ENCODE data around the gene CLEC16A.

Gene CLEC16A

DNA sequence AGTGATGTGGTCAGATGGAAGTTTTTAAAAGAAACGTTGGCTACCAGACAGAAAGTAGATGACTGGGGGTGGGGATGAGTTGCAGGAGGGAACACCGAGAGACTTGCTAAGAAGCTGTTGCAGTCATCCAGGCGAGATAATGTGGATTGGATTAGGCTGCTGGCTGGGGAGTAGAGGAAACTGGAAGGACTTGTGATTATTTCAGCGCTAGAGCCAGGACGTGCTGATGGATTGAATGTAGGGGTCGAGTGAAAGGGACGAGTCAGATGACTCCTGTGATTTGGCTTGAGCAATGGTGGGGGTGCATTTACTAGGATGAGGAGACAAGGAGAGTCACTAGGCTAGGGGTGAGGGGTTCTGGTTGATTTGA, 88.5 kb downstream of the CLEC16A start:
- H3K36me3 Mint-ChIP-seq: peaks cover 96% of the 10 kb centered on the region
- no peak overlapping the region for H3K4me3 Mint-ChIP-seq
- peak overlapping the region; percentile 5 for H3K27ac Mint-ChIP-seq
- peaks cover 3% of the 10 kb centered on the region for H3K9me3 Mint-ChIP-seq
- ATAC-seq: no peak
- peaks cover 5% of the 10 kb centered on the region for H3K4me1 Mint-ChIP-seq
- H3K27me3 Mint-ChIP-seq: no peaks in the 10 kb centered on the region

DNA sequence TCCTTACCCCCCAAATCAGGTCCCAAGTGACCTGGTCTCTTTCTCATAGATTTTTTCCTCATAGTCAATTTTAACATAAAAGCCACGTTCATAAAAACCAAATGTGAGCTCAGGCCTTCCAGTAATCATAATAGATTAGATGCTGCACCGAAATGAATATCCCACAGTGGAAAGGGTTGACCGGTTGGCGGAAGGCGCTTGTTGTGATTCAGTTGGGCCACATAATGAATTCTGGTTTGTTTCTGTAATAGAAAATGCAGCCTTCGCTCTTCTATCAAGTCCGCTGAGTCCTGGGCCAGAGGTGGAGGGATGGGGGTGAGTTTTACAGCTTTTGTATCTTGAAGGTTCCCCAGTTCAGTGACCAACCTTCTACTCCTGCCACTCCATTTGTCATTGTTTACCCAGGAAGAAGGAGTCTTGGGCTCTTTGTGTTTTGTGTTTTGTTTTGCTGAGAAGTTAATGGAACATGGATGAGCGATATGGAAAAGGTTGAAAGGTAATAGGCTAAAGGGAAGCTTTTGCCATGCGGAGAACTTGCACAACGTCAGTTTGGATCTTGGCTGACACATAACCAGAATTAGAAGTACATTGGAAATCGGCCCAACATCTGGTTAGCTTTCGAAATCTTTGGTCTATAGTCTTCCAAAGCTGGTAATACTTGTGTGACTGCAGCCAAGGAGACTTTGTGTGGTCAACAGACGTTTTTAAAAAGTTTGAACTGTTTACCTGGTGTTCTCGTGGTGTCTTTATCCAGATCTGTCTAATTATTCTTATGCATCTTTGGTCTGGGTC, 89.5 kb downstream of the CLEC16A start:
- Mint-ChIP-seq H3K4me1 (peaks cover 5% of the 10 kb centered on the region), H3K27me3 (no peaks in the 10 kb centered on the region), H3K9me3 (peaks cover 1% of the 10 kb centered on the region), H3K27ac (peak overlapping the region; percentile 13), H3K36me3 (peaks cover 96% of the 10 kb centered on the region), H3K4me3 (no peak overlapping the region)
- ATAC-seq: no peak

DNA sequence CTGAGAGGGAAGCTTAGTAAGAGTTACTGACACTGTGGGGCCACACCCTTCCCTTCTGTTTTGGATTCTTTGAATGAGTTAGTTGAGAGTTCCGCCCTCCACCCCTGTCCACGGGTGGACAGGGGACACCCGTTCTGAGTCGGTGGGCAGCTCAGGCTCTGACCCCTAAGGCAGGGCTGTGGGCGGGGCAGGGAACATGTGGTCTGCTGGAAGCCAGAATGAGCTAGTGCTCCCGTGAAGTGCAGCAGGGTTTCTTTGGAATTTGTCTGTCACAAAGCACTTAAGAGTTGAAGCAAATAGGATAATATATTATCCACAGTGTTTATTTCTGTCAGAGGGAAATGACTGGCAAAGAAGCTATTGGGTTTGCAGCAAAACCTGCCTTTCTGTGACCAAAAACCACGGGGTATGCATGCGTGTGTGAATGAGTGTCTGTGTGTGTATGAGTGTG, 90.1 kb downstream of the CLEC16A start:
- no peaks in the 10 kb centered on the region for H3K27me3 Mint-ChIP-seq
- peaks cover 96% of the 10 kb centered on the region for H3K36me3 Mint-ChIP-seq
- peak overlapping the region; percentile 13 for H3K27ac Mint-ChIP-seq
- H3K9me3 Mint-ChIP-seq: no peaks in the 10 kb centered on the region
- H3K4me1 Mint-ChIP-seq: peaks cover under 1% of the 10 kb centered on the region
- H3K4me3 Mint-ChIP-seq: no peak overlapping the region
- ATAC-seq: no peak

GRCh38 chr16:11035096-11035495, 90.7 kb downstream of the CLEC16A start:
- Mint-ChIP-seq H3K36me3 (peaks cover 96% of the 10 kb centered on the region), H3K4me1 (no peaks in the 10 kb centered on the region), H3K27me3 (no peaks in the 10 kb centered on the region), H3K27ac (no peak overlapping the region), H3K9me3 (no peaks in the 10 kb centered on the region), H3K4me3 (no peak overlapping the region)
- no peak for ATAC-seq

DNA sequence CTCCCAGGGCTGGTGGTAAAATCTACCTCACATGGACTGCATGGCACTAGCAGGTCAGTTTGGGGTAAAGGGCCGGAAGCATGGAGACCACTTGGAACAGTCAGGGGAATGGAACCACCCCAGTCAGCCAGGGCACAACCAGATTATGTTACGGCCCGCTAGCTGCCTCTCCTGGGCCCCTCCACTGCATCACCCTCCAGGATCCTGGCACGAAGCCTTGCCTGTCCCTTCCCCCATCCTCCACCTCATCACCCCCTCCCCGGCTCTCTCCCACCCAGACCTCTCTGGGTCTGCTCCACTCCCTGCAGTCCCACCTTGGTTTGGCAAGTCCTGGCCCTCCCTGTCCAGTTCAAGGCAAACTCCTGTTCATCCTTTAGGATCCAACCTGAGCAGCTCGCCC, 91.7 kb downstream of the CLEC16A start:
- Mint-ChIP-seq H3K27me3 (no peaks in the 10 kb centered on the region), H3K9me3 (no peaks in the 10 kb centered on the region), H3K36me3 (peaks cover 94% of the 10 kb centered on the region), H3K4me1 (no peaks in the 10 kb centered on the region), H3K4me3 (no peak overlapping the region), H3K27ac (peak overlapping the region; percentile 5)
- no peak for ATAC-seq

- Mint-ChIP-seq H3K27me3 (no peaks in the 10 kb centered on the region), H3K27ac (no peak overlapping the region), H3K36me3 (peaks cover 93% of the 10 kb centered on the region), H3K9me3 (no peaks in the 10 kb centered on the region), H3K4me1 (no peaks in the 10 kb centered on the region), H3K4me3 (no peak overlapping the region)
- ATAC-seq: no peak
These were observed 92.6 kb downstream of the CLEC16A start for GRCh38 chr16:11036868-11037410.

- Mint-ChIP-seq H3K27me3 (no peaks in the 10 kb centered on the region), H3K9me3 (no peaks in the 10 kb centered on the region), H3K27ac (no peak overlapping the region), H3K4me1 (no peaks in the 10 kb centered on the region), H3K36me3 (peaks cover 88% of the 10 kb centered on the region), H3K4me3 (no peak overlapping the region)
- no peak for ATAC-seq
These were observed 93.9 kb downstream of the CLEC16A start for GRCh38 chr16:11038305-11038704.

DNA sequence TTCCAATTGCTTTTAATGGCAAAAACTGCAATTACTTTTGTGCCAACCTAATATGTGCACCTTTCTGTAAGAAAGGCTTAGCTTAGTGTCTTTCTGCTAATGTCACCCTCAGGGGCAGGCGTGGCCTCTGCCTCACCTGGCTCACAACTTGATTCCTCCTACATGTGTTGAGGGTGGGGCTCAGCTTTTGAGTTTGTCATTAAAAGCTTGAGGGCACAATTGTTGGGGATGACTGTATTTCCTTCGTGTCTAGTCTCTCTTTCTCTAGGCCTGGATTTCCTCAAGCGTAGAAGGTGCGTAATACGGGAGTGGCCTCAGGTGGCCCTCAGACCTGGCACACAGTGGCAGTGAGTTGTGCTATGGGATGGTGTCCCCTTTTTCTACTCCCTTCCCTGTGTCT, 94.4 kb downstream of the CLEC16A start:
- Mint-ChIP-seq H3K36me3 (peaks cover 88% of the 10 kb centered on the region), H3K27me3 (no peaks in the 10 kb centered on the region), H3K9me3 (no peaks in the 10 kb centered on the region), H3K4me1 (no peaks in the 10 kb centered on the region), H3K27ac (no peak overlapping the region), H3K4me3 (no peak overlapping the region)
- no peak for ATAC-seq

GRCh38 chr16:11039726-11040125, 95.4 kb downstream of the CLEC16A start:
- Mint-ChIP-seq H3K27ac (no peak overlapping the region), H3K27me3 (no peaks in the 10 kb centered on the region), H3K36me3 (peaks cover 82% of the 10 kb centered on the region), H3K4me3 (no peak overlapping the region), H3K9me3 (no peaks in the 10 kb centered on the region), H3K4me1 (no peaks in the 10 kb centered on the region)
- ATAC-seq: no peak

GRCh38 chr16:11042191-11042590, 97.8 kb downstream of the CLEC16A start:
- no peaks in the 10 kb centered on the region for H3K27me3 Mint-ChIP-seq
- peaks cover 68% of the 10 kb centered on the region for H3K36me3 Mint-ChIP-seq
- no peaks in the 10 kb centered on the region for H3K9me3 Mint-ChIP-seq
- H3K4me3 Mint-ChIP-seq: no peak overlapping the region
- no peak overlapping the region for H3K27ac Mint-ChIP-seq
- H3K4me1 Mint-ChIP-seq: no peaks in the 10 kb centered on the region
- no peak for ATAC-seq

DNA sequence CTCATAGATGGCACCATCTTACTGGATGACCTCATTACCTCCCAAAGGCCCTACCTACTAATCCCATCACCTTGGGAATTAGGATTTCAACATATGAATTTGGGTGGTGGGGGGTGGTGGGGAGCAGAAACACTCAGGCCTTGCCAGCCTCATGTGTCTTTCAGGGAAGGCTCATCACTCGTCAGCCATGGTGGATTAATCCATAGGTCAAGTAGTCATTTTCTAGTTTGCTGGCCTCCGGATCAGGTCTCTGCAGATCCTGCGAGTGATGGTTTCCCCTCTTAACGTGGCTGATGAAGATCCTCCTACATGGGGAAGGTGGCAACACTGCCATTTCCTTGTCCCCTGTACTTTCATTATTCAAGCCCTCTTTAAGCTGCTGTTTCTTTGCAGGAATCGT, 101.1 kb downstream of the CLEC16A start:
- Mint-ChIP-seq H3K4me1 (peaks cover 8% of the 10 kb centered on the region), H3K9me3 (no peaks in the 10 kb centered on the region), H3K36me3 (peaks cover 70% of the 10 kb centered on the region), H3K27me3 (no peaks in the 10 kb centered on the region), H3K4me3 (no peak overlapping the region), H3K27ac (no peak overlapping the region)
- no peak for ATAC-seq

GRCh38 chr16:11045846-11046245, 101.5 kb downstream of the CLEC16A start:
- Mint-ChIP-seq H3K4me3 (no peak overlapping the region), H3K27ac (no peak overlapping the region), H3K36me3 (peaks cover 70% of the 10 kb centered on the region), H3K27me3 (no peaks in the 10 kb centered on the region), H3K4me1 (peaks cover 8% of the 10 kb centered on the region), H3K9me3 (no peaks in the 10 kb centered on the region)
- ATAC-seq: no peak

GRCh38 chr16:11046382-11046931, 102.1 kb downstream of the CLEC16A start:
- no peak for ATAC-seq
- Mint-ChIP-seq H3K27me3 (no peaks in the 10 kb centered on the region), H3K4me1 (peaks cover 11% of the 10 kb centered on the region), H3K4me3 (no peak overlapping the region), H3K27ac (no peak overlapping the region), H3K9me3 (no peaks in the 10 kb centered on the region), H3K36me3 (peaks cover 69% of the 10 kb centered on the region)

GRCh38 chr16:11047057-11047456, 102.7 kb downstream of the CLEC16A start:
- H3K4me1 Mint-ChIP-seq: peaks cover 17% of the 10 kb centered on the region
- no peak for ATAC-seq
- no peaks in the 10 kb centered on the region for H3K27me3 Mint-ChIP-seq
- H3K9me3 Mint-ChIP-seq: no peaks in the 10 kb centered on the region
- H3K27ac Mint-ChIP-seq: peak overlapping the region; percentile 22
- H3K4me3 Mint-ChIP-seq: no peak overlapping the region
- H3K36me3 Mint-ChIP-seq: peaks cover 65% of the 10 kb centered on the region

- Mint-ChIP-seq H3K9me3 (no peaks in the 10 kb centered on the region), H3K27ac (no peak overlapping the region), H3K27me3 (no peaks in the 10 kb centered on the region), H3K4me3 (no peak overlapping the region), H3K4me1 (peaks cover 28% of the 10 kb centered on the region), H3K36me3 (peaks cover 70% of the 10 kb centered on the region)
- ATAC-seq: no peak
These were observed 103.8 kb downstream of the CLEC16A start for GRCh38 chr16:11047939-11048800.
